T-helper 1 cell treated with Interleukin-12 subunit alpha and Interleukin-12 subunit beta and Interleukin-4 antibody, amounts not matched to agents 30 μg/mL and 1 μg/mL, for 36 hours (primary cell): ENCODE measurements around the gene STX19.
"Not testable (repeated sequence)": the region's sequence is repeated elsewhere in the genome, so short reads cannot be mapped to it uniquely, and the experiment has no call there.

Experiments
- H3K27ac Mint-ChIP-seq: one replicate; pipeline ENCODE4 v1.8.0; 2021; ENCODE audit warnings: mild to moderate bottlenecking, mixed read lengths
- H3K27me3 Mint-ChIP-seq: one replicate; pipeline ENCODE4 v1.8.0; 2021; ENCODE audit warnings: low read depth, mixed read lengths
- H3K36me3 Mint-ChIP-seq: one replicate; pipeline ENCODE4 v1.8.0; 2021; ENCODE audit warnings: low read depth, mixed read lengths
- H3K4me1 Mint-ChIP-seq: one replicate; pipeline ENCODE4 v1.8.0; 2021; ENCODE audit warnings: low read depth, mixed read lengths
- H3K4me3 Mint-ChIP-seq: one replicate; pipeline ENCODE4 v1.8.0; 2021; ENCODE audit warnings: mild to moderate bottlenecking, moderate library complexity, mixed read lengths
- H3K9me3 Mint-ChIP-seq: one replicate; pipeline ENCODE4 v1.8.0; 2021; ENCODE audit warnings: mixed read lengths

The STX19 gene

DNA sequence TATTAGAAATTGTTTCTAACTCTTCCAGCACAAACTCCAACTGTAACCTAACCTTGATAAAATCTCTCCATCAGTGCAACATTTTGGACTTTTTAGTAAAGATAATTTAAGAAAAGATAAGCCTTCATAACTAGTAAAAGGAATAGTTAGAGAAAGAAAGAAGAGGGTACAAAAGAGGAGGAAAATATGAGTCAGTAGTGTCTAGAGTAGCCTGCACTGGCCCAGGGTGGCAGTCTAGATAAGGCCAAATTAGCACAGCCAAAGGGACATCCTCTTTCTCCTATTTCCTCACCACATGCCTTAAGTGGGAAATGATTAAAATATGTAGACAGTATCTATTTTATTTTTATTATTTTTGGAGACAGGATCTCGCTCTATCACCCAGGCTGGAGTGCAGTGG lies 58.4 kb downstream of the STX19 start:
- Mint-ChIP-seq H3K9me3 (no peaks in the 10 kb centered on the region), H3K27ac (no peak overlapping the region)

GRCh38 chr3:93969443-93969842 lies 59.0 kb downstream of the STX19 start:
- Mint-ChIP-seq H3K4me1 (peaks cover 7% of the 10 kb centered on the region), H3K27me3 (peaks cover 11% of the 10 kb centered on the region), H3K27ac (no peak overlapping the region), H3K4me3 (no peak overlapping the region), H3K9me3 (no peaks in the 10 kb centered on the region), H3K36me3 (no peaks in the 10 kb centered on the region)

More for the DNA sequence above, 58.4 kb downstream of the STX19 start:
- Mint-ChIP-seq H3K36me3 (no peaks in the 10 kb centered on the region), H3K4me1 (peaks cover 7% of the 10 kb centered on the region), H3K4me3 (no peak overlapping the region), H3K27me3 (peaks cover 11% of the 10 kb centered on the region)

GRCh38 chr3:93965106-93965505 lies 63.3 kb downstream of the STX19 start:
- not testable (repeated sequence) for H3K27me3 Mint-ChIP-seq, H3K4me3 Mint-ChIP-seq, H3K9me3 Mint-ChIP-seq, H3K4me1 Mint-ChIP-seq, H3K36me3 Mint-ChIP-seq, H3K27ac Mint-ChIP-seq
